ENCODE results near the gene FCER1A. TPM values are rescaled to one million over a fixed set of nuclear protein-coding genes. Genes with fewer than 3 reads are reported as not detected.

FCER1A gene
- total RNA-seq: not detected in 2 replicates

DNA sequence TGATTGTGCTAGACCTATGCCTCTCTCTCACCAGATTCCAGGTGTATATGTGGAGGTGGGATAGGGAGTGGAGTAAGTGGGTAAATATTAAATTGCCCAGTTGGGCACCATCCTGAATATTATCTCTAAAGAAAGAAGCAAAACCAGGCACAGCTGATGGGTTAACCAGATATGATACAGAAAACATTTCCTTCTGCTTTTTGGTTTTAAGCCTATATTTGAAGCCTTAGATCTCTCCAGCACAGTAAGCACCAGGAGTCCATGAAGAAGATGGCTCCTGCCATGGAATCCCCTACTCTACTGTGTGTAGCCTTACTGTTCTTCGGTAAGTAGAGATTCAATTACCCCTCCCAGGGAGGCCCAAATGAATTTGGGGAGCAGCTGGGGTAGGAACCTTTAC lies at the start of gene FCER1A:
Gene FCER1A (plus strand): TSS at position 242 of the 400 bp plus-strand sequence. CDS start 29 bp downstream, at position 271.

Other genes with a start within 250 kb of the FCER1A start
- gene AIM2, start 225.6 kb upstream of the FCER1A start, total RNA-seq: under 0.01 and 0.46 TPM in 2 replicates
- 0.09 and 0.30 TPM in 2 replicates for gene CADM3, start 130.7 kb upstream of the FCER1A start, total RNA-seq
- gene ACKR1, start 97.5 kb upstream of the FCER1A start, total RNA-seq: not detected in 2 replicates
- not detected in 2 replicates for gene OR10J4, start 129.9 kb downstream of the FCER1A start, total RNA-seq
- gene OR10J1, start 137.4 kb downstream of the FCER1A start, total RNA-seq: not detected in 2 replicates
- not detected in 2 replicates for gene OR10J5, start 233.7 kb downstream of the FCER1A start, total RNA-seq